Gastrocnemius medialis (tissue), 4 donors: ENCODE data around the gene LAMA3. TPM values are rescaled to one million over a fixed set of nuclear protein-coding genes. Genes with fewer than 3 reads are reported as not detected.

Experiments
- ATAC-seq, 2 donors: fragments of 150-250 bp; one replicate each; pipeline ENCODE4 v1.9.1; 2016
- DNase-seq, 2 donors: peaks; one replicate each; pipeline ENCODE4 v3.0.0-alpha.2; 2019
- H3K27ac ChIP-seq, 4 donors: fragments of 200-600 bp; sonication (generic); 1 replicate in 1 of 4; 2 replicates in 3 of 4; pipeline ENCODE4 v1.5.1; 2016 to 2018; ENCODE audit warnings: mild to moderate bottlenecking in 2 of 4, moderate library complexity in 1 of 4
- H3K27me3 ChIP-seq, 3 donors: fragments of 200-600 bp; sonication (generic) in 2 of 3; 1 replicate in 1 of 3; 2 replicates in 2 of 3; pipeline versions ENCODE4 v1.5.1 to v1.6.0; 2016 to 2019; ENCODE audit warnings: mild to moderate bottlenecking in 1 of 3, moderate library complexity in 1 of 3
- H3K36me3 ChIP-seq, 2 donors: fragments of 200-600 bp; sonication (generic) in 1 of 2; one replicate each; pipeline ENCODE4 v1.5.1; 2017 to 2018
- H3K4me1 ChIP-seq, 2 donors: fragments of 200-600 bp; sonication (generic) in 1 of 2; one replicate each; pipeline ENCODE4 v1.5.1; 2016 to 2017; ENCODE audit warnings: mild to moderate bottlenecking in 2 of 2
- H3K4me3 ChIP-seq, 4 donors: fragments of 200-600 bp; sonication (generic) in 3 of 4; 1 replicate in 1 of 4; 2 replicates in 3 of 4; pipeline ENCODE4 v1.5.1; 2016 to 2019; ENCODE audit warnings: mild to moderate bottlenecking in 2 of 4
- H3K9me3 ChIP-seq, 3 donors: fragments of 200-600 bp; sonication (generic) in 2 of 3; 1 replicate in 1 of 3; 2 replicates in 2 of 3; pipeline ENCODE4 v1.5.1; 2016 to 2019
- CTCF ChIP-seq, 5 experiments: fragments of 450-650 bp in 3 of 5; fragments of 200-600 bp in 2 of 5; sonication (generic) in 2 of 5; IDR thresholded peaks in 4 of 5; conservative IDR thresholded peaks in 1 of 5; 1 replicate in 4 of 5; 2 replicates in 1 of 5; pipeline ENCODE4 v1.5.1; 2016 to 2019; ENCODE audit warnings: antibody characterized with exemption in 5 of 5, mild to moderate bottlenecking in 3 of 5, moderate library complexity in 3 of 5
- POLR2A ChIP-seq, 2 donors: fragments of 450-650 bp; IDR thresholded peaks; one replicate each; pipeline ENCODE4 v1.6.1; 2017; ENCODE audit warnings: antibody characterized with exemption in 2 of 2, mild to moderate bottlenecking in 2 of 2, moderate library complexity in 2 of 2
- in situ Hi-C, 4 donors: fragments of 200-750 bp; cut with MboI; loops; one replicate each; pipeline versions ENCODE4 v1.15.0 to v1.8.0; 2017; ENCODE audit warnings: low sequenced_read_pairs in 4 of 4
- intact Hi-C: fragments of 100-400 bp; cut with DNase I; formaldehyde crosslinking; loops from one replicate; pipeline ENCODE4 v1.15.1; 2023; ENCODE audit warnings: low total_unique reads
- total RNA-seq, 4 donors: library from RNA; depleted of rRNA; stranded (reverse); fragments of >200 nt; gene quantifications; one replicate each; pipeline versions ENCODE4 v1.1.0 to v1.2.3, GENCODE V29; 2016

The LAMA3 gene
- total RNA-seq, 4 donors from 2014 or later: 1.1 to 5.3 (median 2.1) TPM

DNA sequence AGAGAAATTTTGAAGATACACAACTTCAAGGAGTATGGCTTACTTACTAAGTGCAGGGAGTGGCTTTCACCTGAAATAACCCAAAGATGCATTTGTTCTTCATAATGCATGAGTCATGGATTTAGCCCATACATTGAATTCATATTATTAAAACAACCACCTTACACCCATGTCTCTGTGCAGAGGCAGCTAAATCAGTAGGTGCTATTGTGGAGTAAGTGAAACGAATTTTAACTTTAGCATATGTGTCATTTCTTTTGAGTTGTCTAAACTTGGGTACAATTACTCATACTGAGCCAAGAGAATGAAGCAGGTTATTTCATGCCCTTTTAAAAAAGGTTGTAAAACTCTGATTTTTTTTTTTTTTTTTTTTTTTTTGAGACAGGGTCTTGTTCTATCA is 15.5 kb upstream of the LAMA3 start:
- in situ Hi-C loops (loop anchor here in 2 of 4 donors (25.0 kb wide), 2 partner anchors 89 to 239 kb away; no protein-coding TSS in a partner anchor), intact Hi-C loops (no loop called here)
- DNase-seq (no peak), ATAC-seq (no peak)
- H3K27me3 ChIP-seq: no peaks in the 10 kb centered on the region
- no peak for TF ChIP-seq POLR2A (IDR thresholded peaks at IDR 0.05)
- no peak for TF ChIP-seq CTCF (IDR thresholded peaks at IDR 0.05 in 4 of 5, conservative IDR thresholded peaks at IDR 0.05 in 1 of 5)
- no peaks in the 10 kb centered on the region for H3K9me3 ChIP-seq
- H3K4me3 ChIP-seq: no peak overlapping the region
- no peaks in the 10 kb centered on the region for H3K36me3 ChIP-seq
- no peaks in the 10 kb centered on the region for H3K4me1 ChIP-seq
- H3K27ac ChIP-seq: no peak overlapping the region

DNA sequence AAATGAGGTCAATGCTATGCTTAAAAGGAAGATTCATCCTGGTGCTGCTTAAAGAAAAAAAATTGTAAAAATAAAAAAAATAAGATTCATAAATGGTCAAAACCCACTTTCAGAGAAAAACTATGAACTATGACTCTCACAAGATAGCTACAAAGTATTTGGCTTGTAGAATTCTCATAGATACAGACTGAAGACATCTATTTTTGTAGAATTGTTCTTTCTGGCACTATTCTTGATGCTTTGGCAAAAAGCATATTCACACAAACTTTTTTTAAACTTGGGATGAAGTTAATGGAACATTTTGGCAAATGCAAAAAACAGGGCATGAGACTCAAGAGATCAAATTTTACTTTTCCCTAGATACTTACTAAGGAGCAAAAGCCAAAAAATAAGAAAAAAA is 14.0 kb upstream of the LAMA3 start:
- DNase-seq (no peak), ATAC-seq (peak in 1 of 2 donors; percentile 24)
- no peaks in the 10 kb centered on the region for H3K4me1 ChIP-seq
- no peak overlapping the region for H3K4me3 ChIP-seq
- no peak overlapping the region for H3K27ac ChIP-seq
- in situ Hi-C loops: no loop called here
- intact Hi-C loops: no loop called here
- H3K27me3 ChIP-seq: no peaks in the 10 kb centered on the region
- no peak for TF ChIP-seq POLR2A (IDR thresholded peaks at IDR 0.05)
- TF ChIP-seq CTCF (IDR thresholded peaks at IDR 0.05 in 4 of 5, conservative IDR thresholded peaks at IDR 0.05 in 1 of 5): no peak
- H3K36me3 ChIP-seq: no peaks in the 10 kb centered on the region
- H3K9me3 ChIP-seq: no peaks in the 10 kb centered on the region

GRCh38 chr18:23675896-23676295 is 13.4 kb upstream of the LAMA3 start:
- ATAC-seq: no peak
- in situ Hi-C loops: no loop called here
- no peak overlapping the region for H3K27ac ChIP-seq

DNA sequence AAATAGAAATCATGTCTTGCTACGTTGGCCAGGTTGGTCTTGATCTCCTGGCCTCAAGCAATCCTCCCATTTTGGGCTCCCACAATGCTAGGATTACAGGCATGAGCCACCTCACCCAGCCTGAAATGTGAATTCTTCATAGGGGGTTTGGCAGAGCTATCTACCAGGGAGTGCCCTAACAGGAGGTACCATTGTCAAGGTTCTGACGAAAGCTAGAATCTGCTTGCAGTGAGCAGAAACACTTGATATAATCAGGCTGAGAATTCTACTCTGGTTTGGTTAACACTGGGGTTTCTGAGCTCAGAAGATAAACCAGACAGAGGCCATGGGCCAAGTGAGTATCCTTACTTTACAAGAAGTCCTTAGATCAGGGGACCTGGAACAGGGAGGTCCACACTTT is 7.2 kb upstream of the LAMA3 start:
- Histone ChIP-seq H3K9me3 (no peaks in the 10 kb centered on the region), H3K27me3 (peaks cover 0 to 9% (median 0%) of the 10 kb centered on the region in 3 donors), H3K36me3 (no peaks in the 10 kb centered on the region), H3K27ac (no peak overlapping the region), H3K4me1 (no peaks in the 10 kb centered on the region), H3K4me3 (no peak overlapping the region)
- intact Hi-C loops: no loop called here
- ATAC-seq (no peak), DNase-seq (no peak)
- in situ Hi-C loops: no loop called here
- TF ChIP-seq CTCF (IDR thresholded peaks at IDR 0.05 in 4 of 5, conservative IDR thresholded peaks at IDR 0.05 in 1 of 5) (no peak), POLR2A (IDR thresholded peaks at IDR 0.05) (no peak)

More at GRCh38 chr18:23675896-23676295, 13.4 kb upstream of the LAMA3 start:
- no peak for DNase-seq
- H3K4me1 ChIP-seq: no peaks in the 10 kb centered on the region
- intact Hi-C loops: no loop called here
- no peaks in the 10 kb centered on the region for H3K36me3 ChIP-seq
- H3K9me3 ChIP-seq: no peaks in the 10 kb centered on the region
- no peak overlapping the region for H3K4me3 ChIP-seq
- H3K27me3 ChIP-seq: no peaks in the 10 kb centered on the region
- TF ChIP-seq POLR2A (IDR thresholded peaks at IDR 0.05) (no peak), CTCF (IDR thresholded peaks at IDR 0.05 in 4 of 5, conservative IDR thresholded peaks at IDR 0.05 in 1 of 5) (no peak)

GRCh38 chr18:23682472-23682871 is 6.8 kb upstream of the LAMA3 start:
- intact Hi-C loops: no loop called here
- no peak overlapping the region for H3K4me3 ChIP-seq
- H3K27me3 ChIP-seq: peaks cover 0 to 12% (median under 1%) of the 10 kb centered on the region in 3 donors
- no peak for ATAC-seq
- DNase-seq: no peak
- in situ Hi-C loops: no loop called here
- no peak overlapping the region for H3K27ac ChIP-seq
- no peaks in the 10 kb centered on the region for H3K36me3 ChIP-seq
- no peaks in the 10 kb centered on the region for H3K4me1 ChIP-seq
- TF ChIP-seq CTCF (IDR thresholded peaks at IDR 0.05 in 4 of 5, conservative IDR thresholded peaks at IDR 0.05 in 1 of 5) (no peak), POLR2A (IDR thresholded peaks at IDR 0.05) (no peak)
- no peaks in the 10 kb centered on the region for H3K9me3 ChIP-seq
